GM19397 (cell line): ENCODE data around the gene SYNPO2.
"Not testable (repeated sequence)": the region's sequence is repeated elsewhere in the genome, so short reads cannot be mapped to it uniquely, and the experiment has no call there.

Experiments used
- ATAC-seq: cut with Tn5 transposase; IDR thresholded peaks from one replicate; pipeline ENCODE4 v1.9.1; 2021; ENCODE audit warnings: mild to moderate bottlenecking, moderate library complexity; ENCODE audit not compliant: unreplicated experiment

The SYNPO2 gene

GRCh38 chr4:118968813-118969212, 80.2 kb downstream of the SYNPO2 start:
- no peak for ATAC-seq

- ATAC-seq = no peak
Measured at GRCh38 chr4:118969359-118969758, 80.7 kb downstream of the SYNPO2 start.

- no peak for ATAC-seq
Measured at GRCh38 chr4:118972167-118972566, 83.5 kb downstream of the SYNPO2 start.

- ATAC-seq = no peak
Measured at GRCh38 chr4:118973295-118973694, 84.6 kb downstream of the SYNPO2 start.

GRCh38 chr4:118974758-118975157, 86.1 kb downstream of the SYNPO2 start:
- ATAC-seq = no peak

GRCh38 chr4:118975449-118976192, 87.0 kb downstream of the SYNPO2 start:
- no peak for ATAC-seq

GRCh38 chr4:118976193-118976560, 87.5 kb downstream of the SYNPO2 start:
- ATAC-seq = not testable (repeated sequence)

GRCh38 chr4:118977100-118977499, 88.4 kb downstream of the SYNPO2 start:
- not testable (repeated sequence) for ATAC-seq

GRCh38 chr4:118979712-118980111, 91.1 kb downstream of the SYNPO2 start:
- no peak for ATAC-seq

- ATAC-seq = no peak
Measured at GRCh38 chr4:118981171-118981838, 92.7 kb downstream of the SYNPO2 start.

GRCh38 chr4:118981839-118982381, 93.3 kb downstream of the SYNPO2 start:
- ATAC-seq = peak; percentile 81

- ATAC-seq = no peak
Measured at GRCh38 chr4:118983293-118983692, 94.6 kb downstream of the SYNPO2 start.

- ATAC-seq = no peak
Measured at GRCh38 chr4:118983831-118984230, 95.2 kb downstream of the SYNPO2 start.

GRCh38 chr4:118985170-118986000, 96.7 kb downstream of the SYNPO2 start:
- no peak for ATAC-seq

GRCh38 chr4:118987959-118988634, 99.4 kb downstream of the SYNPO2 start:
- no peak for ATAC-seq

- no peak for ATAC-seq
Measured at GRCh38 chr4:118988635-118988972, 100.0 kb downstream of the SYNPO2 start.

GRCh38 chr4:118989098-118990080, 100.7 kb downstream of the SYNPO2 start:
- no peak for ATAC-seq

- no peak for ATAC-seq
Measured at GRCh38 chr4:118991686-118992085, 103.0 kb downstream of the SYNPO2 start.

- ATAC-seq = no peak
Measured at GRCh38 chr4:118992149-118992548, 103.5 kb downstream of the SYNPO2 start.

GRCh38 chr4:118993333-118993732, 104.7 kb downstream of the SYNPO2 start:
- no peak for ATAC-seq
